Common myeloid progenitor, CD34-positive (primary cell): ENCODE results near the gene NOXO1. TPM values are rescaled to one million over a fixed set of nuclear protein-coding genes. Genes with fewer than 3 reads are reported as not detected.

Experiments
- CTCF ChIA-PET: fragments of 350-600 bp; sonication (Branson Sonifier 250); formaldehyde crosslinking; loops from one replicate; lab custom pipeline; 2021; ENCODE audit warnings: antibody characterized with exemption; lab: Charles Lee
- POLR2A ChIA-PET: fragments of 350-600 bp; sonication (Branson Sonifier 250); formaldehyde crosslinking; loops from one replicate; lab custom pipeline; 2021; ENCODE audit warnings: antibody characterized with exemption; lab: Charles Lee
- DNase-seq, 3 donors: peaks; one replicate each; pipeline versions ENCODE4 v3.0.0 to v3.0.0-alpha.2; 2013
- H3K27ac ChIP-seq, 2 experiments: 1 replicate in 1 of 2; 2 replicates in 1 of 2; pipeline ENCODE4 v1.7.0; 2013; ENCODE audit warnings: inconsistent platforms in 2 of 2, low read length in 2 of 2, mild to moderate bottlenecking in 2 of 2, low read depth in 1 of 2, moderate library complexity in 1 of 2; ENCODE audit not compliant: severe bottlenecking in 2 of 2, insufficient read depth in 1 of 2, poor library complexity in 1 of 2
- H3K27me3 ChIP-seq, 5 experiments: replicated peaks in 2 of 5; 1 replicate in 3 of 5; 2 replicates in 2 of 5; pipeline versions ENCODE4 v1.6.1 to v1.7.0; 2013; ENCODE audit warnings: low read length in 4 of 5, mild to moderate bottlenecking in 2 of 5, moderate library complexity in 2 of 5, inconsistent platforms in 1 of 5; ENCODE audit not compliant: insufficient read depth in 5 of 5, control insufficient read depth in 4 of 5
- H3K36me3 ChIP-seq, 4 experiments: 1 replicate in 2 of 4; 2 replicates in 2 of 4; pipeline versions ENCODE4 v1.6.1 to v1.7.0; 2013; ENCODE audit warnings: low read length in 3 of 4, control low read depth in 1 of 4, mild to moderate bottlenecking in 1 of 4; ENCODE audit not compliant: control insufficient read depth in 4 of 4, insufficient read depth in 4 of 4
- H3K4me1 ChIP-seq, 4 experiments: 1 replicate in 3 of 4; 2 replicates in 1 of 4; pipeline versions ENCODE4 v1.6.1 to v1.7.1; 2013; ENCODE audit warnings: low read length in 3 of 4, mild to moderate bottlenecking in 3 of 4, control low read depth in 1 of 4, inconsistent platforms in 1 of 4, moderate library complexity in 1 of 4; ENCODE audit not compliant: control insufficient read depth in 4 of 4, insufficient read depth in 4 of 4; ENCODE audit errors: control extremely low read depth in 1 of 4
- H3K4me3 ChIP-seq, 7 experiments: 1 replicate in 4 of 7; 2 replicates in 3 of 7; pipeline versions ENCODE4 v1.5.1 to v1.7.0; 2013; ENCODE audit warnings: mild to moderate bottlenecking in 7 of 7, low read length in 6 of 7, moderate library complexity in 6 of 7, inconsistent platforms in 2 of 7, low read depth in 2 of 7, control low read depth in 1 of 7; ENCODE audit not compliant: insufficient read depth in 4 of 7, control insufficient read depth in 1 of 7; ENCODE audit errors: extremely low read depth in 1 of 7
- H3K9me3 ChIP-seq, 5 experiments: 1 replicate in 4 of 5; 2 replicates in 1 of 5; pipeline versions ENCODE4 v1.6.1 to v1.7.1; 2013; ENCODE audit warnings: low read length in 4 of 5, mild to moderate bottlenecking in 2 of 5, inconsistent platforms in 1 of 5, low read depth in 1 of 5, moderate library complexity in 1 of 5; ENCODE audit not compliant: control insufficient read depth in 4 of 5, insufficient read depth in 2 of 5; ENCODE audit errors: control extremely low read depth in 1 of 5
- WGBS: methylation state at CpG from one replicate; pipeline ENCODE4 v1.1.5; 2013; ENCODE audit not compliant: insufficient coverage; 5-methylcytosine and 5-hydroxymethylcytosine counted together
- polyA plus RNA-seq: library from polyadenylated mRNA; unstranded; fragments of 120-200 nt; gene quantifications from one replicate; pipeline ENCODE4 v1.2.1, GENCODE V29; 2013

The NOXO1 gene
- 0.18 TPM for polyA plus RNA-seq

DNA sequence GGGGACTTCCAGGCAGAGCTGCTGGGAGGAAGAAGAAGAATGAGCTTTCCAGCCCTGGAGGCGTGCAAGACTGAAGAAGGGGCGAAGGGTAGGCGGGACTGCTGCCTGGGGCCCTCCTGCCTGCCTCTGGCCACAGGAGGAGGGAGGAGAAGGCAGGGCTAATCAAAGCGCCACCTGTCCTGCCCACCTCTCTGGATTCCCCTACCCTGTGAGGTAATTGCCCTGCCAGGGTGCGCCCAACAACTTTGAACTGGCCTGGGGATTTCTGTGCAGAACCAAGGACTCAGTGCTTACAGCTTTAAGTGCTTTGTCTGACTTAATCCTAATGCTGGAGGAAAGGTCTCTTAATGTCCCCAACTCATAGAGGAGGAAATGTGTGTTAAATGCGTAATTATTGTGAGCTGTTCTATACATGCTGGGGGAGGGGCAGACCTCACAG lies at the start of gene NOXO1:
Gene NOXO1 (minus strand): TSS at position 72 of the 439 bp plus-strand sequence. CDS start 290 bp downstream, outside the sequence.
- peaks cover 0 to 64% (median 33%) of the 10 kb centered on the region in 5 experiments for H3K27me3 ChIP-seq
- peaks cover 0 to 3% (median 0%) of the 10 kb centered on the region in 5 experiments for H3K9me3 ChIP-seq
- H3K27ac ChIP-seq: no peak within 1 kb of the TSS
- H3K4me3 ChIP-seq: no peak within 1 kb of the TSS
- ChIA-PET CTCF (interaction anchor here (0.9 to 1.4 kb wide), 3 partner anchors 10 to 23 kb away, joined by 3 to 5 read pairs (median 4); partner anchors contain the start of gene TBL3), POLR2A (interaction anchor here (0.6 kb wide), 1 partner anchor 267 kb away, joined by 3 read pairs; no protein-coding TSS in a partner anchor)
- peaks cover 2 to 40% (median 27%) of the 10 kb centered on the region in 4 experiments for H3K36me3 ChIP-seq
- DNase-seq: no peak
- 32% methylated on average over 6 of the region's 6 CpGs for WGBS
- peaks cover 0 to 29% (median 24%) of the 10 kb centered on the region in 4 experiments for H3K4me1 ChIP-seq

- WGBS: 92% methylated on average over 10 of the region's 11 CpGs
- H3K27me3 ChIP-seq: peaks cover 0 to 24% (median 7%) of the 10 kb centered on the region in 5 experiments
- H3K9me3 ChIP-seq: no peaks in the 10 kb centered on the region
- ChIA-PET CTCF (interaction anchor here (0.8 to 1.5 kb wide), 4 partner anchors 9 to 22 kb away, joined by 3 to 5 read pairs (median 4); partner anchors contain the start of genes NTHL1 and TSC2), POLR2A (no interaction called here)
- no peak overlapping the region for H3K27ac ChIP-seq
- no peak overlapping the region for H3K4me3 ChIP-seq
- H3K36me3 ChIP-seq: no peaks in the 10 kb centered on the region
- peaks cover 0 to 44% (median 25%) of the 10 kb centered on the region in 4 experiments for H3K4me1 ChIP-seq
- DNase-seq: no peak
Observed at GRCh38 chr16:2030036-2030435, 48.8 kb upstream of the NOXO1 start.

DNA sequence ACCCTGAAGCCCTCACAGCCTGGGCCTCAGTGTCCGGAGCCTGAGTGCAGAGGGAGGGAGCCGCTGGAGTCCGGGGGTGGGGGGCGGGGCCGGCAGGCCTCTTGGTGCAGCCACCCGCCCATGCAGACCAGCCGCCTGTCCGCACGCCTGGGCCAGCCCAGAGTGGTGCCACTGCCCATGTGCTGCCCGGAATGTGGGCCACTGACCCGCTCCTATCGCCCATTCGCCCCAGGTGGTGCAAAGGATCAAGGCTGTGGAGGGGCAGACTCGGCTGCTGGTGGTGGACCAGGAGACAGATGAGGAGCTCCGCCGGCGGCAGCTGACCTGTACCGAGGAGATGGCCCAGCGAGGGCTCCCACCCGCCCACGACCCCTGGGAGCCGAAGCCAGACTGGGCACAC lies 48.1 kb upstream of the NOXO1 start:
- Histone ChIP-seq H3K27ac (no peak overlapping the region), H3K36me3 (no peaks in the 10 kb centered on the region), H3K4me1 (peaks cover 0 to 39% (median 22%) of the 10 kb centered on the region in 4 experiments), H3K27me3 (peaks cover 0 to 24% (median 7%) of the 10 kb centered on the region in 5 experiments), H3K4me3 (no peak overlapping the region), H3K9me3 (no peaks in the 10 kb centered on the region)
- ChIA-PET CTCF (interaction anchor here (0.9 to 1.5 kb wide), 2 partner anchors 18 to 21 kb away, joined by 4 read pairs; partner anchors contain the start of genes NTHL1 and TSC2), POLR2A (no interaction called here)
- WGBS: 95% methylated on average over 22 of the region's 22 CpGs
- no peak for DNase-seq

- no peak for DNase-seq
- peaks cover 0 to 24% (median 7%) of the 10 kb centered on the region in 5 experiments for H3K27me3 ChIP-seq
- no peak overlapping the region for H3K27ac ChIP-seq
- H3K4me1 ChIP-seq: peaks cover 0 to 40% (median 22%) of the 10 kb centered on the region in 4 experiments
- ChIA-PET CTCF (interaction anchor here (1.2 to 1.7 kb wide), 2 partner anchors 8 to 28 kb away, joined by 3 to 4 read pairs; no protein-coding TSS in a partner anchor), POLR2A (no interaction called here)
- H3K36me3 ChIP-seq: no peaks in the 10 kb centered on the region
- H3K9me3 ChIP-seq: no peaks in the 10 kb centered on the region
- WGBS: 99% methylated on average over 12 of the region's 18 CpGs
- H3K4me3 ChIP-seq: no peak overlapping the region
Observed at GRCh38 chr16:2028620-2029220, 47.5 kb upstream of the NOXO1 start.

DNA sequence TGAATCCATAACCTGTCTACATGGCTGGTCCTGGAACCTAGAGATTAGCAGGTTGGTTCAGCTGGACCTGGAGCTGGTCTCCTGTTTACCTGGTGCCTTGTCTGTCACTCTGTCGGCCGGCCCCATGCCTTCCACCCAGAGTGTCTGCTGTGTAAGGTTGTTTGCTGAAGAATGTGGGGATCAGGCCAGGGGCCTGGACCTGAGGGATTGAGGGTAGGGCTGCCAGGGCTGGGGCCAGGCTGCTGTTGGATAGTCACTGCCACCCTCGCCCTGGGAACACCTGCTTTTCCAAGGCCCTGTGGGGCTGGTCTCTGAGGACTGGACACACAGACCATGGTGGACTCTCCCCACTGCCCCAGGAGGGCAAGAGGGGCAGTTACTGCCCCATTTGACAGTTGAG lies 46.9 kb upstream of the NOXO1 start:
- POLR2A ChIA-PET: no interaction called here
- Histone ChIP-seq H3K27me3 (peaks cover 0 to 24% (median 7%) of the 10 kb centered on the region in 5 experiments), H3K4me1 (peaks cover 0 to 39% (median 21%) of the 10 kb centered on the region in 4 experiments), H3K36me3 (no peaks in the 10 kb centered on the region), H3K27ac (no peak overlapping the region), H3K4me3 (no peak overlapping the region), H3K9me3 (no peaks in the 10 kb centered on the region)
- 96% methylated on average over 2 of the region's 3 CpGs for WGBS
- DNase-seq: no peak
- CTCF ChIA-PET: interaction anchor here (1.2 to 1.7 kb wide), 2 partner anchors 9 to 29 kb away, joined by 3 to 4 read pairs; no protein-coding TSS in a partner anchor

DNA sequence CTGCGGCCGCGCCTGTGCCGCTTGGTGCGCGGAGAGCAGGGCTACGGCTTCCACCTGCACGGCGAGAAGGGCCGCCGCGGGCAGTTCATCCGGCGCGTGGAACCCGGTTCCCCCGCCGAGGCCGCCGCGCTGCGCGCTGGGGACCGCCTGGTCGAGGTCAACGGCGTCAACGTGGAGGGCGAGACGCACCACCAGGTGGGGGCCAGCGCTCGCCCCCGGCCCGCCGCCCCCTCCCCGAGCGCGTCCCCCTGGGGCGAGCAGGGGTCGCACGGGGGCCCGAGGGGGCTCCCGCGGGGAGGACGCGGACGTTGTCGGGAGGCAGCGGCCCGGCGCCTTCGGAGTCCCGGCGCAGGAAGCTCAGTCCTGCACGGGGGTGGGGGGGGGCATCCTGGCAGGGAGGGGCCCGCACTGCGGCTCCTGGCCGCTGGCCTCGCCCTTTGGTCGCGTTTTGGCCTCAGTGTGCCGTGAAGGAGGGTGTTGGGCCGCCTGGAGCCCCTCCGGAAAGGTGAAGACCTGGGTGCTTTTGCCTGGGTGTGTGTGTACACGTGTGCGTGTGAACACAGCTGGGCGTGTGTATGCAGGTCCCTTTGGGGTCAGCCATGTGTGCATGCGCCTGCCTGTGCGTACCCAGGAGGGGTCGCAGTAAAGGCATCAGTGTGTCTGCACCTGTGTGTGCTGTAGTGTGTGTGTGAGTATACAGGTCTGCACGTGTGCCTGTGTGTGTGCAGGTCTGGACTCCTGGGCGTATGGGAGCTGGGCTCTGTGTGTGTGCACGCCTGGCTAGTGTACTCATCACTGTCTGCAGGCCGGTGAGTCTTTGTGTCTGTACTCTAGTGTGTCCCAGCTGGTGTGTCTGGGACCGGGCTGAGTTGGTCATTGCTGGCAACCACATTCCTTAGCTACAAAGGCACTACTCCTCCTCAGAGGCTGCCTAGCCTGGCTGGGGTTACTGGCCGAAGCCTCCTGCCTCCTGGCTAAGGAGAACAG lies 46.0 kb upstream of the NOXO1 start:
- H3K9me3 ChIP-seq: no peaks in the 10 kb centered on the region
- H3K4me1 ChIP-seq: peaks cover 0 to 38% (median 23%) of the 10 kb centered on the region in 4 experiments
- 9% methylated on average over 39 of the region's 76 CpGs for WGBS
- H3K27me3 ChIP-seq: peaks cover 0 to 24% (median 7%) of the 10 kb centered on the region in 5 experiments
- ChIA-PET POLR2A (interaction anchor here (0.8 to 0.9 kb wide), 3 partner anchors 19 to 128 kb away, joined by 3 to 4 read pairs (median 4); partner anchors contain the start of genes NTHL1, TRAF7 and TSC2), CTCF (interaction anchor here (1.2 to 1.7 kb wide), 2 partner anchors 10 to 29 kb away, joined by 3 to 4 read pairs; no protein-coding TSS in a partner anchor)
- H3K36me3 ChIP-seq: no peaks in the 10 kb centered on the region
- peak in 1 of 3 donors; percentile 48 for DNase-seq
- no peak overlapping the region for H3K27ac ChIP-seq
- H3K4me3 ChIP-seq: peak overlapping the region in 6 of 7 experiments; percentile 32 to 58 (median 54)
